Endothelial cell of umbilical vein (primary cell): Measurements from ENCODE around the gene HIVEP3.

Experiments
- CTCF ChIP-seq, 2 donors: IDR thresholded peaks; 1 replicate in 1 of 2; 2 replicates in 1 of 2; pipeline ENCODE4 v1.5.1; 2011; ENCODE audit warnings: low read length in 2 of 2, mild to moderate bottlenecking in 2 of 2, moderate library complexity in 2 of 2, control low read depth in 1 of 2, inconsistent platforms in 1 of 2, low read depth in 1 of 2; ENCODE audit not compliant: insufficient read depth in 1 of 2; ENCODE audit errors: extremely low read depth in 1 of 2
- JUN ChIP-seq: IDR thresholded peaks from 2 replicates; pipeline ENCODE4 v1.6.1; 2011; ENCODE audit warnings: borderline replicate concordance, low read depth; ENCODE audit not compliant: insufficient read length, insufficient read depth

- TF ChIP-seq CTCF (IDR thresholded peaks at IDR 0.05; ENCODE audit: extremely low read depth in 1 of 2, insufficient read depth in 1 of 2, low read depth in 1 of 2, low read length in 2 of 2) (no peak), JUN (no peak)
Measured at GRCh38 chr1:41679531-41679930, 239.2 kb downstream of the HIVEP3 start.
